OCI-LY1 (cell line): Measurements from ENCODE around the gene IFRD1.

Source experiments
- H2AFZ ChIP-seq: fragments of 200-600 bp; sonication (generic), shearing (Covaris generic); 2 replicates; pipeline ENCODE4 v1.6.0; 2014; ENCODE audit warnings: antibody characterized with exemption, mild to moderate bottlenecking, low read length
- H3F3A ChIP-seq: fragments of 200-600 bp; sonication (generic), shearing (Covaris generic); 2 replicates; pipeline ENCODE4 v1.6.0; 2014; ENCODE audit warnings: mild to moderate bottlenecking, antibody characterized with exemption, low read length, moderate library complexity; ENCODE audit not compliant: insufficient read depth
- H3K27ac ChIP-seq: fragments of 200-600 bp; sonication (generic); 2 replicates; pipeline ENCODE4 v1.5.1; 2014; ENCODE audit warnings: low read length, mixed run types, mild to moderate bottlenecking, low read depth; ENCODE audit not compliant: poor library complexity, severe bottlenecking
- H3K27me3 ChIP-seq: fragments of 200-600 bp; sonication (generic); 2 replicates; pipeline ENCODE4 v1.6.0; 2014; ENCODE audit warnings: antibody characterized with exemption, mild to moderate bottlenecking, low read length, moderate library complexity; ENCODE audit not compliant: insufficient read depth
- H3K36me3 ChIP-seq: fragments of 200-600 bp; sonication (generic); 2 replicates; pipeline ENCODE4 v1.6.1; 2014; ENCODE audit warnings: mild to moderate bottlenecking, antibody characterized with exemption, low read length, moderate library complexity, mixed read lengths; ENCODE audit not compliant: insufficient read depth
- H3K4me1 ChIP-seq: fragments of 200-600 bp; sonication (generic); 2 replicates; pipeline ENCODE4 v1.5.1; 2014; ENCODE audit warnings: mild to moderate bottlenecking, low read length, moderate library complexity; ENCODE audit not compliant: insufficient read depth, severe bottlenecking
- H3K4me2 ChIP-seq: fragments of 200-600 bp; sonication (generic), shearing (Covaris generic); 2 replicates; pipeline ENCODE4 v1.6.1; 2014; ENCODE audit warnings: low read length
- H3K4me3 ChIP-seq: fragments of 200-600 bp; sonication (generic); 2 replicates; pipeline ENCODE4 v1.5.1; 2014; ENCODE audit warnings: low read length, low read depth, mild to moderate bottlenecking, mixed read lengths; ENCODE audit not compliant: poor library complexity, severe bottlenecking
- H3K79me2 ChIP-seq: fragments of 200-600 bp; shearing (Covaris generic); 2 replicates; pipeline ENCODE4 v1.6.1; 2016; ENCODE audit warnings: mixed run types, low read length, mixed read lengths; ENCODE audit not compliant: insufficient read depth
- H3K9ac ChIP-seq: fragments of 200-600 bp; sonication (generic), shearing (Covaris generic); 2 replicates; pipeline ENCODE4 v1.6.1; 2014; ENCODE audit warnings: mild to moderate bottlenecking, low read length, mixed read lengths
- H3K9me2 ChIP-seq: fragments of 200-600 bp; sonication (generic), shearing (Covaris generic); 2 replicates; pipeline ENCODE4 v1.6.1; 2014; ENCODE audit warnings: low read depth, mild to moderate bottlenecking, low read length, mixed read lengths
- H3K9me3 ChIP-seq: fragments of 200-600 bp; shearing (Covaris generic); 2 replicates; pipeline ENCODE4 v1.6.1; 2014; ENCODE audit warnings: low read length, mixed read lengths
- H4K20me1 ChIP-seq: fragments of 200-600 bp; sonication (generic), shearing (Covaris generic); 2 replicates; pipeline ENCODE4 v1.6.0; 2016; ENCODE audit warnings: mild to moderate bottlenecking, low read length; ENCODE audit not compliant: insufficient read depth
- EZH2 ChIP-seq: fragments of 200-600 bp; sonication (generic), shearing (Covaris generic); IDR thresholded peaks from 2 replicates; pipeline ENCODE4 v1.8.0; 2017; ENCODE audit warnings: borderline replicate concordance, mixed run types, mild to moderate bottlenecking, antibody characterized with exemption, low read length, moderate library complexity, mixed read lengths
- TF ChIP-seq, protein P1 (sequence below): fragments of 200-600 bp; sonication (generic), shearing (Covaris generic); IDR thresholded peaks from 2 replicates; pipeline ENCODE4 v1.5.1; 2017; ENCODE audit warnings: mild to moderate bottlenecking, antibody characterized with exemption, low read length, moderate library complexity, mixed read lengths

Gene IFRD1

DNA sequence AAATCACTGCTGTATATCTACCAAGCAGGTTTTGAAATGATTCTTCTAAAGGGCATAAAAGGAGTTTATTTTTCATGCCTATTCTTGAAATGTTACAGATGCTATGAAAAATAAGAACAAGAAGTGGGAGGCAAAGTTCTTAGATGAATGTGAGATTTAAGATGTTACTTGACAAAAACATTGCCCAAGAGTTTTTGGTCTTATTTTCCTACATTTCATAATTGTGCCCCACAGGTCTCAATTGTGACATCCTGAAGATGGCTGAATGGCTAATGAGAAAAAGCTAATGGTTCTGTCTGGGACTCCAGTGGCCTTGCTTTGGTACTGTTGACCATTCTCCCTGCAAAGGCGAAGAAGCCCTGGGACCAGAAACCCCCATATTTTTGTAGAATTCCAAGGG lies 43.0 kb upstream of the IFRD1 start:
- Histone ChIP-seq H3K27ac (no peak overlapping the region), H3K79me2 (no peaks in the 10 kb centered on the region), H3K36me3 (no peaks in the 10 kb centered on the region), H3F3A (no peaks in the 10 kb centered on the region), H3K27me3 (no peaks in the 10 kb centered on the region), H4K20me1 (no peaks in the 10 kb centered on the region), H3K9me3 (no peaks in the 10 kb centered on the region), H3K9ac (no peak overlapping the region), H3K4me2 (no peak overlapping the region), H2AFZ (no peak overlapping the region), H3K9me2 (no peaks in the 10 kb centered on the region), H3K4me3 (no peak overlapping the region), H3K4me1 (no peaks in the 10 kb centered on the region)
- TF ChIP-seq, protein P1, sequence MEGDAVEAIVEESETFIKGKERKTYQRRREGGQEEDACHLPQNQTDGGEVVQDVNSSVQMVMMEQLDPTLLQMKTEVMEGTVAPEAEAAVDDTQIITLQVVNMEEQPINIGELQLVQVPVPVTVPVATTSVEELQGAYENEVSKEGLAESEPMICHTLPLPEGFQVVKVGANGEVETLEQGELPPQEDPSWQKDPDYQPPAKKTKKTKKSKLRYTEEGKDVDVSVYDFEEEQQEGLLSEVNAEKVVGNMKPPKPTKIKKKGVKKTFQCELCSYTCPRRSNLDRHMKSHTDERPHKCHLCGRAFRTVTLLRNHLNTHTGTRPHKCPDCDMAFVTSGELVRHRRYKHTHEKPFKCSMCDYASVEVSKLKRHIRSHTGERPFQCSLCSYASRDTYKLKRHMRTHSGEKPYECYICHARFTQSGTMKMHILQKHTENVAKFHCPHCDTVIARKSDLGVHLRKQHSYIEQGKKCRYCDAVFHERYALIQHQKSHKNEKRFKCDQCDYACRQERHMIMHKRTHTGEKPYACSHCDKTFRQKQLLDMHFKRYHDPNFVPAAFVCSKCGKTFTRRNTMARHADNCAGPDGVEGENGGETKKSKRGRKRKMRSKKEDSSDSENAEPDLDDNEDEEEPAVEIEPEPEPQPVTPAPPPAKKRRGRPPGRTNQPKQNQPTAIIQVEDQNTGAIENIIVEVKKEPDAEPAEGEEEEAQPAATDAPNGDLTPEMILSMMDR, result no peak
- no peak for TF ChIP-seq EZH2

DNA sequence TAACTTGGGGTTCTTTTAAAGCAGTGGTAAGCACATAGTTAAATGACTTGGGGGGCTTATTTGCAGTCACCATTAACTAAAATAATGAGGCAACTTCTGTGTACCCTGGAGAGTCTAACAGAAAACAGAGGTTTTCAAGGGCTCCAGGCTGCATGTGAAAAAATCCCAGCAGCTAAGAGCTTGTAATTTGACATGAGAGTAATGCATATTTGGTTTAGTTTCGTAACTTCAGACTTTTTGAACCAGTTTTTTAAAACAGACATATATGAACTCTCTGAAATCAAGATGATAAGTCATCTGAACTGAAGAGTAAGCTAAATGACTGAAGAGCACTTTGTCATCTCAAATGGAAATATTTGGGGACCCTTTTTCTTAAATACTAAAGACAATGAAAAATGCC lies 40.2 kb upstream of the IFRD1 start:
- TF ChIP-seq EZH2, result no peak
- TF ChIP-seq, protein P1, result no peak
- Histone ChIP-seq H3K36me3 (no peaks in the 10 kb centered on the region), H3K4me1 (no peaks in the 10 kb centered on the region), H3F3A (no peaks in the 10 kb centered on the region), H3K4me3 (no peak overlapping the region), H3K9ac (no peak overlapping the region), H3K79me2 (no peaks in the 10 kb centered on the region), H3K27ac (no peak overlapping the region), H2AFZ (no peak overlapping the region), H3K4me2 (no peak overlapping the region), H3K9me3 (no peaks in the 10 kb centered on the region), H3K9me2 (no peaks in the 10 kb centered on the region), H3K27me3 (no peaks in the 10 kb centered on the region), H4K20me1 (no peaks in the 10 kb centered on the region)

DNA sequence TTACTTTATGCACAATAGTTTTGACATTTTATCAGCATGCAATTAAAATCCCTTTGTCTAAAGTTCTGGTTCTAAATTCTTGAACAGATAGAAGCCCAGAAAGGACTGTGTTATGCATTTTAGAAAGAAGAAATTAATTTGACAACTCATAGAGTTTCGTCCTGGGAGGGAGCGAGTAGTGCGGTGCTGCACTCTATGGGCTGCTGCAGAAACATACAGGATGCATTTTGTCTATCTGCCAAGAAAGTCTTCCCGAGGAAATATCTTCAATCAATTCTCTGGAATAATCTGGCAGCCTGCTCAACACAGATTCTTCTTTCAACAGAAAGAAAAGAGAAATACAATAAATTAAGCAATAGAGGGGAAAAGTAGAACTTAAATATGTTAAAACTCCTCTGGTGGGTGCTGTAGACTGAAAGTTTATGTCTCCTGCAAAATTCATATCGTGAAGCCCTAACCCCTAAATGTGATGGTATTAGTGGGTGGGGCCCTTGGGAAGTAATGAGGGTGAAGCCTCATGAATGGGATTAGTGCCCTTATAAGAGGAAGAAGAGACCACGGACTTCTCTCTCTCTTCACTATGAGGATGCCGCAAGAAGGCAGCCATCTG lies 39.0 kb upstream of the IFRD1 start:
- no peaks in the 10 kb centered on the region for H4K20me1 ChIP-seq
- H3K27ac ChIP-seq, result no peak overlapping the region
- no peaks in the 10 kb centered on the region for H3K79me2 ChIP-seq
- no peaks in the 10 kb centered on the region for H3K27me3 ChIP-seq
- no peaks in the 10 kb centered on the region for H3K9me3 ChIP-seq
- no peak for TF ChIP-seq EZH2
- TF ChIP-seq, protein P1, result peak; percentile 73
- H3K4me1 ChIP-seq, result no peaks in the 10 kb centered on the region
- H3K9ac ChIP-seq, result no peak overlapping the region
- no peak overlapping the region for H3K4me3 ChIP-seq
- no peaks in the 10 kb centered on the region for H3F3A ChIP-seq
- no peaks in the 10 kb centered on the region for H3K36me3 ChIP-seq
- H3K4me2 ChIP-seq, result no peak overlapping the region
- H2AFZ ChIP-seq, result no peak overlapping the region
- no peaks in the 10 kb centered on the region for H3K9me2 ChIP-seq
